ES-I3 (cell line): ENCODE results near the gene NT5C.

Source experiments
- H3K36me3 ChIP-seq: 2 replicates; pipeline ENCODE4 v1.6.1; 2013; ENCODE audit warnings: mild to moderate bottlenecking, low read length, control low read depth, moderate library complexity; ENCODE audit not compliant: insufficient read depth
- H3K4me1 ChIP-seq: 2 replicates; pipeline ENCODE4 v1.6.1; 2013; ENCODE audit warnings: mild to moderate bottlenecking, control low read depth, low read length; ENCODE audit not compliant: insufficient read depth
- H3K9ac ChIP-seq: 2 replicates; pipeline ENCODE4 v1.6.1; 2013; ENCODE audit warnings: low read depth, mild to moderate bottlenecking, low read length, moderate library complexity
- H3K9me3 ChIP-seq: 2 replicates; pipeline ENCODE4 v1.6.1; 2013; ENCODE audit warnings: mild to moderate bottlenecking, low read length, moderate library complexity; ENCODE audit not compliant: control insufficient read depth, insufficient read depth

The NT5C gene

GRCh38 chr17:75115555-75115954 lies 16.0 kb downstream of the NT5C start:
- H3K36me3 ChIP-seq, result no peaks in the 10 kb centered on the region; the same call in 1 of the 2 replicates
- H3K9ac ChIP-seq, result no peak overlapping the region
- H3K9me3 ChIP-seq, result no peaks in the 10 kb centered on the region
- peaks cover 4% of the 10 kb centered on the region; the same call in 1 of the 2 replicates for H3K4me1 ChIP-seq

GRCh38 chr17:75114552-75115314 lies 16.8 kb downstream of the NT5C start:
- no peaks in the 10 kb centered on the region; the same call in 1 of the 2 replicates for H3K36me3 ChIP-seq
- peaks cover 4% of the 10 kb centered on the region; the same call in 1 of the 2 replicates for H3K4me1 ChIP-seq
- H3K9me3 ChIP-seq, result no peaks in the 10 kb centered on the region
- H3K9ac ChIP-seq, result peak overlapping the region; percentile 7; the same call in 1 of the 2 replicates

GRCh38 chr17:75113798-75114551 lies 17.6 kb downstream of the NT5C start:
- Histone ChIP-seq H3K36me3 (no peaks in the 10 kb centered on the region; the same call in 1 of the 2 replicates), H3K9me3 (no peaks in the 10 kb centered on the region), H3K9ac (peak overlapping the region; percentile 7; the same call in 1 of the 2 replicates), H3K4me1 (peaks cover 4% of the 10 kb centered on the region; the same call in 1 of the 2 replicates)

DNA sequence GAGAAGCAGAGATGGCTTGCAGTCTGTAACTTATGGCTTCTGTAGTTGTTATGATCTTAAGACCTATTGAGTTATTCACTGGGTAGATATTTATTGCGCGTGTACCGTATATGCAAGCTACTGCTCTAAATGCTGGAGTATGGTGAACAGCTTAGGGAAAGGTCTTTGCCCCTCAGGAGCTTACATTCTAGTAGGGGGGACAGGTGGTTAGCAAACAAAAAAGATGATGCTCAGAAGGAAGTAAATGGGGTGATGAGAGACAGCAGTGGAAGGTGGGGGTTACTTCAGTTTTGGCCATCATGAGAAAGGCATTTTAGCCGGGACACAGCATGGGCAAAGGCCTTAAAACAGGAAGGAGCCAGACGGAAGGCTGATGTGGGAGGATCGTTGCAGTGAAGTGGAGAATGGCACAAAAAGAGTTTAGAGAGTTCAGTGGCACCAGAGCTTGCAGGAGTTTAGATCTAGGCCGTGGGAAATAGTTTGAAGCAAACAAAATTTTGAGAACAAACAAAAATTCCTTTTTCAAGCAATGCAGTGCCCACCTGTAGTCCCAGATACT lies 19.7 kb downstream of the NT5C start:
- Histone ChIP-seq H3K36me3 (no peaks in the 10 kb centered on the region; the same call in 1 of the 2 replicates), H3K9ac (no peak overlapping the region), H3K4me1 (peaks cover 4% of the 10 kb centered on the region; the same call in 1 of the 2 replicates), H3K9me3 (no peaks in the 10 kb centered on the region)

- Histone ChIP-seq H3K4me1 (peaks cover 4% of the 10 kb centered on the region; the same call in 1 of the 2 replicates), H3K36me3 (no peaks in the 10 kb centered on the region; the same call in 1 of the 2 replicates), H3K9ac (peak overlapping the region; percentile 87), H3K9me3 (no peaks in the 10 kb centered on the region)
These were observed 21.2 kb downstream of the NT5C start for GRCh38 chr17:75110234-75110937.

GRCh38 chr17:75109407-75110233 lies 21.9 kb downstream of the NT5C start, which contains the start of gene ARMC7:
TSS of gene ARMC7 (plus strand) at chr17:75109969. CDS start at chr17:75110289, 320 bp downstream.
- peaks cover 4% of the 10 kb centered on the region; the same call in 1 of the 2 replicates for H3K4me1 ChIP-seq
- H3K9me3 ChIP-seq, result no peaks in the 10 kb centered on the region
- no peaks in the 10 kb centered on the region for H3K36me3 ChIP-seq
- peak within 1 kb of the TSS; percentile 87 for H3K9ac ChIP-seq

- Histone ChIP-seq H3K4me1 (no peaks in the 10 kb centered on the region), H3K36me3 (no peaks in the 10 kb centered on the region), H3K9ac (peak overlapping the region; percentile 87), H3K9me3 (no peaks in the 10 kb centered on the region)
These were observed 22.5 kb downstream of the NT5C start for GRCh38 chr17:75109046-75109406.

DNA sequence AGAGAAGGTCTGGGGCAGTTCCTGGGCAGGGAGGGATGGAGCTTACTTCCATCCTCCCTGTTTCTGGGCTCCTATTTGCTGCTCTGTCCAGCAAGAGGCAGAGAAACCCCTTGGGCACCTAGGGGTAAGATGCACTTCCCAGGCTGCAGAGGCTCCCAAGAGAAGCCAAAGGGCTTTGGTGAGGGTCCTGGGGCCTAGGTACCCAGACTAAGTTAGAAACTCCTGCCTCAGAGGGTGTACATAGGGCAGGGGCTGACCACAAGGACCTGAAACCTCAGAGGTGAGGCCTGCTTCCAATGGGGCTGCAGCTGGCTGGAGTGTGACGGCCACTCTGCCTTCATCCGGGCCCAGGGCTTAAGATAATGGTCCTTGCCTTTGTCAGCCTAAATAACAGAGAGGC lies 23.3 kb downstream of the NT5C start:
- Histone ChIP-seq H3K36me3 (no peaks in the 10 kb centered on the region), H3K9me3 (no peaks in the 10 kb centered on the region), H3K4me1 (no peaks in the 10 kb centered on the region), H3K9ac (no peak overlapping the region)

DNA sequence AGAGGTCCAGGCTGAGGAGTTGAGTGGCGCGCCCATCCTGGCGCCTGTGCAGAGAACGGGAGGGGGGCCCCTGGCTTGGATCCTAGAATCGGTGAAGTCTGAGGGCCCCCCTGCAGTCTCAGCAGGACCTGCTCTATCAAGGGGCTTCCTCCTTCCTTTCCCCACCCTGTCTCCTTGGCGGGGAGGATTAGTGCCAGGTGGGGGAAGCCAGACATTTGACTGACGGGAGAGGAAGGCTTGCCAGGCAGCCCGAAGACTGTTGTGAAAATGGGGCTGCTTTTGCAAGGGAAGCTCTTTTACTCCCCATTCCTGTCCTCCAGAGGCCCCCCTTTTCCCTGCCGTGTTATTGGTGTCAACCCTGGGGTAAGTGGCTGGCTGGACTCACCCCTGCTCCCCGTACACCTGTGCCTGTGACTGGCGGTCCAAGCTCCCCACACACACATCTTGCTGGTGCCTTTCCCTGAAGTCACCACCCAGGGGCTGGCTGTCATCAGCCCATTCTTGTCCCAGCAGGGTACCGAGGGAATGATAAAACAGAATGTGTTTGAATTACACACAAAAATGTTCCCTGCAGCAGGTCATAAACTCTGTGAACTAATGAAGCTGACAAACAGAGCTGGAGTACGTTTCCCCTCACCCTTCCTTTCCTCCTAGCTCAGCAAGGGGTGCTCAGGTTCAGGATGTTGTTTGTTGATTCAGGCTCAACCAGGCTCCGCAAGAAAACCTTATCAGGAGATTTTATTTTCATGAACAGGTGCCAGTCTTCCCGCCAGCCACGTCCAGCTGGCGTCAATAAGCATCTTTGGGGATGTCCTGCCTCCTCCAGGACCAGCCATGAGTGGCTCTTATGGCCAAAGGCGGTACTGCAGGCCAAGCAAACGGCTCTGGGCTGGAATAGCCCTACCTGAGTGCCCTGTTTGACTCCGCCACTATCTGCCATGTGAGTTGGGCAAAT lies 26.1 kb downstream of the NT5C start:
- no peaks in the 10 kb centered on the region for H3K9me3 ChIP-seq
- peaks cover 8% of the 10 kb centered on the region; the same call in 1 of the 2 replicates for H3K4me1 ChIP-seq
- 0 out of 2 replicates have a peak, but pooled peaks cover 11% of the 10 kb centered on the region for H3K36me3 ChIP-seq
- no peak overlapping the region for H3K9ac ChIP-seq

DNA sequence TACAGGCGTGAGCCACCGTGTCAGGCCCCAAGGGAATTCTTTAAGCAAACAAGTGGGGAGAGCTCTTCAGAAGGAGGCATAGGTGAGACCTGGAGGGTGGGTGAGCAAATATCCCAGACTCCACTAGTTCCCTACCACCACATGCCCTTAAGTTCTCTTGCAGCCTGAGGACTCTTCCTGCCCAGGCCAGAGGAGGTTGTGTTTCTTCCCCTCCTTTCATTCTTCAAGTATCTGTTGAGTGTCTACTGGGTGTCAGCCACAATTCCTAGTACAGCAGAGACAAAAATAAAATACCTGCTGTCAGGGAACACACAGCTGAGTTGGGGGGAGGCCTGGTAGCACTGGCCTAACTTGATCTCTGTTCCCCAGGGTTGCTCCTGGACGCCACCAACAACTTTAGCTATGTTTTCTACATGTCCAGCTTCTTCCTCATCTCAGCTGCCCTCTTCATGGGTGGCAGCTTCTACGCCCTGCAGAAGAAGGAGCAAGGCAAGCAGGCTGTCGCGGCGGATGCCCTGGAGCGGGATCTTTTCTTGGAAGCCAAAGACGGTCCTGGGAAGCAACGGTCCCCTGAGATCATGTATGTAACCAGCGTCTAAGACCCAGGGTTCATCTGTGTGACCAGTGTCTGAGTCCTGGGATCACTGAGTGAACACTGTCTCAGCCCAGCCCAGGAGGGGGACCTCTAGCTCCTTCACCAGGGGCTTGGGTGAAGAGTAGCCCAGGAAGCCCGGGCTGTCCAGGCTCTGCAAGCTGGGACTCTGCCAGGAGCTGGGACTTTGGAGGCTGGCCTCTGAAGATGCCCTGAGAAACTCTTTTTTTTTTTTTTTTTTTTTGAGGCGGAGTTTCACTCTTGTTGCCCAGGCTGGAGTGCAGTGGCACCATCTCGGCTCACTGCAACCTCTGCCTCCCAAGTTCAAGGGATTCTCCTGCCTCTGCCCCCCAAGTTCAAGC lies 27.7 kb downstream of the NT5C start:
- Histone ChIP-seq H3K36me3 (0 out of 2 replicates have a peak, but pooled peaks cover 11% of the 10 kb centered on the region), H3K9me3 (no peaks in the 10 kb centered on the region), H3K9ac (no peak overlapping the region), H3K4me1 (peaks cover 8% of the 10 kb centered on the region; the same call in 1 of the 2 replicates)

DNA sequence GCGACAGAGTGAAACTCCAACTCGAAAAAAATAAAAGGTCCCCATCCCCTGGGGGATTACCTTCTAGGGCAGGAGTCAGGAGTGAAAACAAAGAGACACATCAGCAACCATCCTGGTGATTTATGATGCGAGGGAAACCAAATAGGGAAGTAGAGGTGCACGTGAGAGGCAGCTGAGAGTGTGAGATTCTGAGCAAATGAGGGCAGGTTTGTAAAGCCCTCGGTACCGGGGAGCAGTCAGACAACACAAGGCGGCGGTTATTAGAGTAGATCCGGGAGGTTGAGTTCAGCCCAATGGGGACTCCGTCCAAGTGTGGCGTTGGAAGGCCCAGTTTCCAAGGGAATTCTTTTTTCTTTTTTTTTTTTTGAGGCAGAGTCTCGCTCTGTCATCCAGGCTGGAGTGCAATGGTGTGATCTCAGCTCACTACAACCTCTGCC lies 29.1 kb downstream of the NT5C start:
- Histone ChIP-seq H3K9me3 (no peaks in the 10 kb centered on the region), H3K36me3 (peaks cover 16% of the 10 kb centered on the region; the same call in 1 of the 2 replicates), H3K4me1 (peaks cover 8% of the 10 kb centered on the region; the same call in 1 of the 2 replicates), H3K9ac (no peak overlapping the region)
